ENCODE measurements around the gene CD207. TPM values are rescaled to one million over a fixed set of nuclear protein-coding genes. Genes with fewer than 3 reads are reported as not detected.

Gene CD207
- total RNA-seq, 4 donors from 2014 or later: not detected

DNA sequence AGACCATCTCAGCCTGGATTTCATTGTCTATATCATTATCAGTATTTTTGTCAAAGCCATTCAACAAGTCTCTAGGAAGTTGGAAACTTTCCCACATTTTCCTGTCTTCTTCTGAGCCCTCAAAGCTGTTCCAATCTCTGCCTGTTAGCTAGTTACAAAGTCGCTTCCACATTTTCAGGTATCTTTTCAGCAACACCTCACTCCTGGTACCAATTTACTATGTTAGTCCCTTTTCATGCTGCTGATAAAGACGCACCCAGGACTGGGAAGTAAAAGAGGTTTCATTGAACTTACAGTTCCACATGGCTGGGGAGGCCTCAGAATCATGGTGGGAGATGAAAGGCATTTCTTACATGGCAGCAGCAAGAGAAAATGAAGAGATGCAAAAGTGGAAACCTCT, 35.9 kb downstream of the CD207 start:
- TF ChIP-seq, protein P1, sequence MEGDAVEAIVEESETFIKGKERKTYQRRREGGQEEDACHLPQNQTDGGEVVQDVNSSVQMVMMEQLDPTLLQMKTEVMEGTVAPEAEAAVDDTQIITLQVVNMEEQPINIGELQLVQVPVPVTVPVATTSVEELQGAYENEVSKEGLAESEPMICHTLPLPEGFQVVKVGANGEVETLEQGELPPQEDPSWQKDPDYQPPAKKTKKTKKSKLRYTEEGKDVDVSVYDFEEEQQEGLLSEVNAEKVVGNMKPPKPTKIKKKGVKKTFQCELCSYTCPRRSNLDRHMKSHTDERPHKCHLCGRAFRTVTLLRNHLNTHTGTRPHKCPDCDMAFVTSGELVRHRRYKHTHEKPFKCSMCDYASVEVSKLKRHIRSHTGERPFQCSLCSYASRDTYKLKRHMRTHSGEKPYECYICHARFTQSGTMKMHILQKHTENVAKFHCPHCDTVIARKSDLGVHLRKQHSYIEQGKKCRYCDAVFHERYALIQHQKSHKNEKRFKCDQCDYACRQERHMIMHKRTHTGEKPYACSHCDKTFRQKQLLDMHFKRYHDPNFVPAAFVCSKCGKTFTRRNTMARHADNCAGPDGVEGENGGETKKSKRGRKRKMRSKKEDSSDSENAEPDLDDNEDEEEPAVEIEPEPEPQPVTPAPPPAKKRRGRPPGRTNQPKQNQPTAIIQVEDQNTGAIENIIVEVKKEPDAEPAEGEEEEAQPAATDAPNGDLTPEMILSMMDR (IDR thresholded peaks at IDR 0.05; ENCODE audit: low read depth): no peak

DNA sequence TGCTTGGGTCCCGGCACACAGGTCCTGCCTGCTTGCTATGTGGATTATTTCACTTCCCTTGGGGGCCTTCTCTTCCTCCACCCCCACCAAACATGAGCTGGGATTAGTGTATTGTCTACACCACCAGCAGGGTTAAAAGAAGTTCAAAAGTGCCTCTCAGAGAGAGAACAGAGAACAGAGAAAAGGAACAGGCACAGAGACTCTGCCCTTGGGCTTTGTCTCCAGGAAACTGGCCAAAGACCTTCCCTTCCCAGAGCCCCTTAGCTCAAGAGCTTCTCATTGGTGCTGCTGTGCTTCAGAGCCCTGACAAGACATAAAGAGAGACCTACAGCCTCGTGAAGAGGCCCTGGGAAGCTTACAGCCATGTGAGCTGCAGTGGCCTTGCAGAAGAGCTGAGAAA, 38.1 kb downstream of the CD207 start:
- TF ChIP-seq, protein P1 (IDR thresholded peaks at IDR 0.05; ENCODE audit: low read depth): no peak

DNA sequence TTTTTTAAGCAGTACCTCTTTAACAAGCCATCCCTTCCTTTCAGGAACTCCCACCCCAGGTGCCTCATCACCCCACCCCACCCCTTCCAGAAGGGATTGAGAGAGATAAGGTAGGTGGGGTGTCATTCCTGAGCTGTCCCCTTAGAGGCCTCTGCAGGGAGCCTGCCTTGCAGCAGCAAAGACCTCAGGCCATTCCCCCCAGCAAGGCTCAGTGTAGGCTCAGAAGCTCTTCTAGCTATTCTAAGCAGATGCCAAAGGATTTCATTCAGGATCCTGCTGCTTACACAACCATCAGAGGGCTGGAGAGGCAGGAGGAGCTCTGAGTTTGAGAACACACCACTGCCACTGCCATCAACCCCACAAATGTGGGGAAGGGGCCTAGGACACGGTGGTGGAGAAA, 39.4 kb downstream of the CD207 start:
- TF ChIP-seq, protein P1 (IDR thresholded peaks at IDR 0.05; ENCODE audit: low read depth): no peak

DNA sequence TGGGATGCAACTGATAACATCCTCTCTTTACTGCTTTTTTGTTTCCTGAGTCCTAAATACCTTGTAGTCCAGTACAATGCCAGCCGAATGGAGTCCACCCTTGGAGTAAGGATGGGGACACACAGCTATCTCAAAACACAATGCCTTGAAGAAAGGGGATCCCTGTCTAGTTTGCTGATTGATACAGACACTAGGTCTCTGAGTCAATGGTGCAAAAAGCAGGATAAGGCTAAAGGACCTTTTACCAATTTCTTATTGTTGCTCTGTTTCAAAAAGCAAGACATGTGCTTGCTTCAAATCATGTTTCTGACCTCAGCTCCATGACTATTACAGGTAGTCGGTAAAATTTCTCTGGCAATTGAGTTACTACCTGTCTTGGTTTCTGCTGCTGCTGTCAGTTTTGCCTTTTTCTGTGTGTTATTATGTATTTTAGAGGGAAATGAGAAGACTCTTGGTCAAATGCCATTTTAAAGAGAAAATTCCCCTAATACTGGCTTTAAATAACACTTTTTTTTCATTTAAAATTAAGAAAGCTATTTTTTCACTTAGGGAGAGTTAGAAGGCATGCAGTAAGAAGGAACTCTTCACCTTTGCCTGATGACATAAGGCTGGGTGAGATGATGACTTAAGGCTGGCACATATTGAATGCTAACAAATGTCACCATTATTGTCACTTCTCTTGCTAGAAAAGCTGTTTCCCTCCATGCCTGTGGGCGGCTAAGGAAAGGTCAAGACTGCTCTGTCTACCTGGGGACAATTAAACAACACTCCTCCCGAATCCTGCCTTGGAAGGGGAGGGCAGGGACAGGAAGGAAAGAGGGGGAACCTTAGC, 40.2 kb downstream of the CD207 start:
- TF ChIP-seq, protein P1 (IDR thresholded peaks at IDR 0.05; ENCODE audit: low read depth): no peak

DNA sequence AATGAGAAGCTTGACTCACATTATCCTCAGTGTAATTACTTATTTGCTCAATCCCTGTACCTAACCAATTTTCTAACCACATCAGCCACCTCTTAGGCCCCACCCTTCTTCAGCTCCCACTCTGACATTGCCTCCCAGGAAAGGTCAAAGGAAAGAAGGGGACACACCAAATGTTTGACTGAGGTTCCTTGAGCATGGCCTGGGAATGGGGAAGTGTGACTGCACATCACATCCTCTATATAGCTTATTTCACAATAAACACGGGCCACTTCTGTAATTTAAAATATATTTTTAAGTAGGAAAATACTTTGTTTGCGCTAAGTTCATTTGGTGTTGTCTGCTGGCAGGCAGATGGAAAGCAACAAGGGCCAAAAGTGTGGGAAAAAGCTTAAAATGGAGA, 42.2 kb downstream of the CD207 start:
- TF ChIP-seq, protein P1 (IDR thresholded peaks at IDR 0.05; ENCODE audit: low read depth): no peak

DNA sequence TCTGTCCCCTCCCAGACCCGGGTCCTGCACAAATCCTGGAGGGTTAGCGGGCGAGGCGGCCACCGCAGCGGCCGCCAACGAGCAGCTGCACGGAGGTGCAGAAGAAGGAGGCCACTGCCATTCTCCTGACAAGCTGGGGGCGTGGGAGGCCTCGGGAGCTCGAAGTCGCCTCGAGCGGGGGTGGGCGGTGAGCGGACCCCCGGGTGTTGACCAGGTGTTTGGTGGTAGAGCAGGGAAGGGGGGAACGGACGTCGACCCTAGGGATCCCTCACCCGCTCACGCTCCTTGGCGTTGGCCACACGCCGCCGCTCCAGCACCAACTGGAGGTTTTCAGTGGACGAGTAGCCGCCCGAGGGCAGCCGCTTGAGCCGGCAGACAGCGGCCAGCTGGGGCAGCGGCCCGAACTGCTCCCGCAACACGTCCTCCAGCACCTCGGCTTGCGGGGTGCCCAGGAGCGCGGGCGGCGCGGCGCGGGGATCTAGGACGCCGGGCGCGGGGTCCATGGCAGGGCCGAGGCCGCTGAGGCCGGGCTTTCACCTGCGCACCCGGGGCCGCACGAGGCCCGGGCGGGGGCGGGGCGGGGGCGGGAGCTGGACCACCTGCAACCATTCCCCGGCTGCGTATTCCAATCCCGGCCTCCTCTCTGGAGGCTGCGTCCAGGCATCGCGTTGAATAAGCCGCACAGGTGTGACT, 45.3 kb downstream of the CD207 start, which contains the start of gene FIGLA:
Gene FIGLA, minus strand, starts transcription at position 508 of the 693 bp plus-strand sequence. Its CDS starts 5 bp downstream, at position 503.
- TF ChIP-seq, protein P1 (IDR thresholded peaks at IDR 0.05; ENCODE audit: low read depth): no peak

Measured in subcutaneous adipose tissue (tissue), 4 donors.